K562 (cell line): Measurements from ENCODE around the gene RGR. TPM values are rescaled to one million over a fixed set of nuclear protein-coding genes. Genes with fewer than 3 reads are reported as not detected.

ENCODE experiments used
- ARID4B ChIP-seq: sonication (generic); formaldehyde crosslinking; IDR thresholded peaks from 2 replicates; pipeline ENCODE4 v1.8.0; 2022; ENCODE audit warnings: mild to moderate bottlenecking, missing genetic modification reagents
- ATF6 ChIP-seq: sonication (generic); formaldehyde crosslinking; IDR thresholded peaks from 2 replicates; pipeline ENCODE4 v1.4.0; 2020; ENCODE audit warnings: mild to moderate bottlenecking, missing genetic modification reagents
- EHMT2 ChIP-seq: fragments of 450-650 bp; IDR thresholded peaks from 2 replicates; pipeline ENCODE4 v1.6.1; 2018; ENCODE audit warnings: antibody characterized with exemption
- ELK3 ChIP-seq: fragments of 450-650 bp; formaldehyde crosslinking; IDR thresholded peaks from 2 replicates; pipeline ENCODE4 v1.4.0; 2020; ENCODE audit warnings: mild to moderate bottlenecking
- ETS1 ChIP-seq: conservative IDR thresholded peaks from 2 replicates; pipeline ENCODE4 v1.6.1; 2011; ENCODE audit warnings: low read depth, mild to moderate bottlenecking, low read length; ENCODE audit not compliant: control insufficient read depth
- FOSL1 ChIP-seq: fragments of 200-800 bp; sonication (Bioruptor generic); conservative IDR thresholded peaks from 2 replicates; pipeline ENCODE4 v1.6.1; 2016; ENCODE audit warnings: missing genetic modification characterization, missing compliant biosample characterization
- NR2C1 ChIP-seq, 2 experiments: fragments of 450-650 bp; IDR thresholded peaks; 2 replicates each; pipeline ENCODE4 v1.6.1; 2017; ENCODE audit warnings: mild to moderate bottlenecking in 2 of 2, antibody characterized with exemption in 1 of 2, inconsistent platforms in 1 of 2, missing compliant biosample characterization in 1 of 2, missing genetic modification characterization in 1 of 2
- NR2C2 ChIP-seq, 2 experiments: fragments of 200-800 bp in 1 of 2; sonication (Bioruptor generic) in 1 of 2; sonication (generic) in 1 of 2; formaldehyde crosslinking in 1 of 2; IDR thresholded peaks; 2 replicates each; pipeline versions ENCODE4 v1.6.1 to v1.8.0; 2016 to 2022; ENCODE audit warnings: mild to moderate bottlenecking in 1 of 2, missing compliant biosample characterization in 1 of 2, missing genetic modification characterization in 1 of 2, missing genetic modification reagents in 1 of 2
- SREBF1 ChIP-seq: fragments of 150-350 bp; IDR thresholded peaks from 2 replicates; pipeline ENCODE4 v1.6.1; 2014; ENCODE audit warnings: antibody characterized with exemption, low read depth, low read length, borderline replicate concordance
- SRSF9 ChIP-seq: fragments of 200-400 bp; formaldehyde crosslinking; IDR thresholded peaks from 2 replicates; pipeline ENCODE4 v1.6.1; 2017; ENCODE audit warnings: low read depth, low read length, borderline replicate concordance
- TEAD1 ChIP-seq, 2 experiments: fragments of 450-650 bp in 1 of 2; sonication (generic) in 1 of 2; formaldehyde crosslinking; IDR thresholded peaks; 2 replicates each; pipeline versions ENCODE4 v1.4.0 to v1.8.0; 2020 to 2022; ENCODE audit warnings: mild to moderate bottlenecking in 2 of 2, missing genetic modification reagents in 1 of 2
- TFAP4 ChIP-seq: sonication (generic); formaldehyde crosslinking; IDR thresholded peaks from 2 replicates; pipeline ENCODE4 v1.8.0; 2022; ENCODE audit warnings: missing genetic modification reagents, mild to moderate bottlenecking, moderate library complexity, borderline replicate concordance
- ZBTB1 ChIP-seq: sonication (generic); formaldehyde crosslinking; IDR thresholded peaks from 2 replicates; pipeline ENCODE4 v1.8.1; 2023; ENCODE audit warnings: missing genetic modification reagents, low read depth, mild to moderate bottlenecking, borderline replicate concordance
- ZNF589 ChIP-seq: fragments of 200-800 bp; sonication (Bioruptor generic); IDR thresholded peaks from 2 replicates; pipeline ENCODE4 v1.6.1; 2016; ENCODE audit warnings: low read depth, missing genetic modification characterization, missing compliant biosample characterization
- polyA plus RNA-seq, 8 experiments: library from polyadenylated mRNA; depleted of rRNA in 4 of 8; stranded (reverse) in 5 of 8; unstranded in 3 of 8; fragments of >200 nt; fragmentation: Nextera tagmentation in 2 of 8; fragmentation: Illumina TruSeq in 1 of 8; extraction: Ambion mirVana in 2 of 8; extraction: Trizol in 1 of 8; gene quantifications; 2 replicates each; pipeline versions ENCODE4 v1.2.1 to v1.2.3, GENCODE V29; 2011 to 2014; ENCODE audit warnings: inconsistent platforms in 1 of 8, missing spikeins in 1 of 8
- total RNA-seq, 7 experiments: library from RNA; depleted of rRNA in 6 of 7; stranded (reverse); fragments of >200 nt in 6 of 7; fragmentation: Illumina TruSeq in 2 of 7; extraction: Trizol in 2 of 7; gene quantifications; 2 replicates each; pipeline versions ENCODE4 v1.2.1 to v1.2.3, GENCODE V29; 2011 to 2021; ENCODE audit warnings: low replicate concordance in 1 of 7

Gene RGR
- total and polyA plus RNA-seq, 9 of the 15 experiments (the other 6 are each of a cell fraction or from before 2014, with no cell fraction given), result not detected

- no peak for TF ChIP-seq ELK3 (CRISPR knock-in tag)
- TF ChIP-seq TEAD1 (CRISPR knock-in tag; IDR thresholded peaks at IDR 0.05), result peak in 1 of 2 experiments; percentile 27; a peak in 1 of 4 replicates
- TF ChIP-seq TFAP4 (CRISPR knock-in tag), result peak; percentile 47
- peak; percentile 69; the same call in 1 of the 2 replicates for TF ChIP-seq SREBF1
- TF ChIP-seq NR2C1 (IDR thresholded peaks at IDR 0.05), result no peak
- peak; percentile 41; the same call in 1 of the 2 replicates for TF ChIP-seq NR2C1 (tag; IDR thresholded peaks at IDR 0.05)
- TF ChIP-seq ATF6 (CRISPR knock-in tag), result peak; percentile 81; the same call in 1 of the 2 replicates
- peak; percentile 77; the same call in 1 of the 2 replicates for TF ChIP-seq ZBTB1 (CRISPR knock-in tag)
- TF ChIP-seq ETS1, result peak; percentile 53; the same call in 1 of the 2 replicates
- peak; percentile 93 for TF ChIP-seq ARID4B (CRISPR knock-in tag)
- peak; percentile 100 for TF ChIP-seq EHMT2
- TF ChIP-seq SRSF9, result no peak
- TF ChIP-seq NR2C2 (CRISPR knock-in tag; IDR thresholded peaks at IDR 0.05), result peak; percentile 83
- TF ChIP-seq NR2C2 (tag; IDR thresholded peaks at IDR 0.05), result no peak
- no peak for TF ChIP-seq FOSL1 (tag)
- TF ChIP-seq ZNF589 (CRISPR knock-in tag), result 0 out of 2 replicates have a peak, but pooled peaks have one; percentile 55
- TF ChIP-seq, all 486 proteins: peak for 75
These were observed 46.5 kb downstream of the RGR start (continued) for GRCh38 chr10:84291384-84291783.
